Hematopoietic multipotent progenitor cell treated with erythropoietin and hydrocortisone succinate and interleukin-3 and kit ligand, for 4 days (in vitro differentiated cells): ENCODE results near the gene EMP1.

Source experiments
- DNase-seq: peaks from one replicate; pipeline ENCODE4 v3.0.0-alpha.2; 2015

Gene EMP1

GRCh38 chr12:13196130-13196921, at the start of gene EMP1:
TSS of gene EMP1 (plus strand) at chr12:13196726. CDS start at chr12:13211511, 14,785 bp downstream.
- DNase-seq = peak; percentile 95

- peak; percentile 82 for DNase-seq
Observed at GRCh38 chr12:13147688-13148484, 48.6 kb upstream of the EMP1 start.

GRCh38 chr12:13148485-13148847, 48.1 kb upstream of the EMP1 start:
- DNase-seq = no peak

GRCh38 chr12:13149411-13149810, 47.1 kb upstream of the EMP1 start:
- DNase-seq = no peak

- DNase-seq = no peak
Observed at GRCh38 chr12:13152281-13152680, 44.2 kb upstream of the EMP1 start.

GRCh38 chr12:13152756-13153155, 43.8 kb upstream of the EMP1 start:
- DNase-seq = no peak

GRCh38 chr12:13153180-13153579, 43.3 kb upstream of the EMP1 start:
- DNase-seq = no peak

GRCh38 chr12:13154027-13154538, 42.4 kb upstream of the EMP1 start:
- DNase-seq = peak; percentile 30

GRCh38 chr12:13154831-13155230, 41.7 kb upstream of the EMP1 start:
- no peak for DNase-seq

- peak; percentile 79 for DNase-seq
Observed at GRCh38 chr12:13156277-13156676, 40.2 kb upstream of the EMP1 start.

- DNase-seq = peak; percentile 28
Observed at GRCh38 chr12:13161172-13161571, 35.4 kb upstream of the EMP1 start.

GRCh38 chr12:13162904-13163303, 33.6 kb upstream of the EMP1 start:
- no peak for DNase-seq

- DNase-seq = no peak
Observed at GRCh38 chr12:13163868-13164635, 32.5 kb upstream of the EMP1 start.

- no peak for DNase-seq
Observed at GRCh38 chr12:13164921-13165616, 31.5 kb upstream of the EMP1 start.

- peak; percentile 84 for DNase-seq
Observed at GRCh38 chr12:13165617-13166041, 30.9 kb upstream of the EMP1 start.

GRCh38 chr12:13167226-13167625, 29.3 kb upstream of the EMP1 start:
- DNase-seq = no peak

GRCh38 chr12:13167906-13168305, 28.6 kb upstream of the EMP1 start:
- DNase-seq = no peak

- DNase-seq = no peak
Observed at GRCh38 chr12:13169272-13169671, 27.3 kb upstream of the EMP1 start.

- DNase-seq = no peak
Observed at GRCh38 chr12:13170892-13171490, 25.5 kb upstream of the EMP1 start.

- DNase-seq = no peak
Observed at GRCh38 chr12:13171921-13172859, 24.3 kb upstream of the EMP1 start.
